Medulla oblongata (tissue), 1 donor: ENCODE measurements around the gene CDK8.
"Not testable (repeated sequence)": the region's sequence is repeated elsewhere in the genome, so short reads cannot be mapped to it uniquely, and the experiment has no call there.

Experiments used
- DNase-seq: peaks from one replicate; pipeline ENCODE4 v3.0.0-alpha.2; 2015; ENCODE audit errors: extremely low spot score

The CDK8 gene

GRCh38 chr13:26316095-26316494, 62.2 kb downstream of the CDK8 start:
- not testable (repeated sequence) for DNase-seq

DNA sequence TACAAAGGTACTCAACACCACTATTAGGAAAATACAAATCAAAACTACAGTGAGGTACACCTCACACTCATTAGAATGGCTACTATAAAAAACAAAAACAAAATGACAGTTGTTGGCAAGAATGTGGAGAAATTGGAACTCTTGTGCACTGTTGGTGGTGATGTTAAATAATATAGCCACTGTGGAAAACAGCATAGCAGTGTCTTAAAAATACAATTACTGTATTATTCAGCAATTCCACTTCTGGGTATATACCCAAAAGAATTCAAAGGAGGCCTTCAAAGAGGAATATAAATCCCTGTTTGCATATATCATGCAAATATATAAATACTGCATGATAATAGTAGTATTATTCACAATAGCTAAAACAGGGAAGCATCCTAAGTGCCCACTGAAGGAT, 66.8 kb downstream of the CDK8 start:
- no peak for DNase-seq

- DNase-seq, result no peak
Measured at GRCh38 chr13:26323127-26323526, 69.2 kb downstream of the CDK8 start.

DNA sequence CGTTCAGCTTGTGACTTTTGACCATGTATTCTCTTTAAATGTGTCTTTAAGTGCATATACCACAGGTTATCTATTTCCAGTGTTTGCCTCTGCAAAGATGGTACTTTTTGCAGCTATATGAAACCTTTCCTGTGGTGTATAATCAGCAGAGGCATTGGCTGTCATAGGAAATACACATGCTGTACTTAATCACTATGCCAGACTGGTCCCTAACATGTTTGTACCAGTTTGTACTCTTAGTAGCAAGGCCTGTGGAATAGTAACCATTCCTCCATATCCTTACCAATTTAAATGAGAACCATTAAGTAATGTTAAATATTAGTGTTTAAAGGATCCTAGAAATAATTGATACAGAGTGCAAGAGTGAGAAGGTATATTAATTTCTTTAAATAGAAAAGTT, 69.8 kb downstream of the CDK8 start:
- no peak for DNase-seq

DNA sequence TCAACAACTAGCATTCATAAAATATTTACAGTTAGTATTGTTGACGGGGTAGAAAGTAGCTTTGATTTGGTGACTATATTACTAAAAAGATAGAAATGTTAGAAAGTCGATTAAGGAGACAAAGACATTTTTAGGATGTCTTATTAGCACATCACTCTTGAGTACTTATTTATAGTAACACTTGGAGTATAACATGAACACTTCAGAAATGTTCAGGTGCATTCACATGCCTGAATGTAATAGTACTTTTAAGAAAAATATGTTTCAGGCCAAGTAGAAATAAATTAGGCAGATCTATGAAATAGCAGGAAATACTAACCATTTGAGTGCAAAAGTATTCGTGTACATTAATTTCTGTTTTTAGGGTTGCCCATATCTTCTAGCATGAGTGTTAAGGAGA, 70.4 kb downstream of the CDK8 start:
- DNase-seq, result no peak

DNA sequence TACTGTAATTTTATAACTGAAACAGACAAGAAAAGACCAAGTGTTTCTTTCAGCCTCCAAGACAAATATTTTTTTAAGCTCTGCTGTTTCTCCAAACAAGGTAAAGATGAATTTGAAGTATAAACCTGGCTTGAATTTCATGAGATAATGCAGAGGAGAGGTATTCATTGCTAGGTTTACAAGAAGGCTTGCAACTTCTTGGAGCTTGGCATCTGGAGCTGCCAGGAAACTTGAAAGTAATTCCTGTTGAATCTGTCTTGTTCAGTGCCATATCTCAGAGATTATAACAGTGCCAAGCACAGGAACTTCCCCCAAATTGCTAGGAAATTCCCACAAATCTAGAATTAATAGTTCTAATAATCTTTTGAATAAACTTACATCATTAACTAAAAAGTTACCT, 70.9 kb downstream of the CDK8 start:
- no peak for DNase-seq

- no peak for DNase-seq
Measured at GRCh38 chr13:26325876-26326275, 71.9 kb downstream of the CDK8 start.

GRCh38 chr13:26326562-26326961, 72.6 kb downstream of the CDK8 start:
- DNase-seq, result no peak

DNA sequence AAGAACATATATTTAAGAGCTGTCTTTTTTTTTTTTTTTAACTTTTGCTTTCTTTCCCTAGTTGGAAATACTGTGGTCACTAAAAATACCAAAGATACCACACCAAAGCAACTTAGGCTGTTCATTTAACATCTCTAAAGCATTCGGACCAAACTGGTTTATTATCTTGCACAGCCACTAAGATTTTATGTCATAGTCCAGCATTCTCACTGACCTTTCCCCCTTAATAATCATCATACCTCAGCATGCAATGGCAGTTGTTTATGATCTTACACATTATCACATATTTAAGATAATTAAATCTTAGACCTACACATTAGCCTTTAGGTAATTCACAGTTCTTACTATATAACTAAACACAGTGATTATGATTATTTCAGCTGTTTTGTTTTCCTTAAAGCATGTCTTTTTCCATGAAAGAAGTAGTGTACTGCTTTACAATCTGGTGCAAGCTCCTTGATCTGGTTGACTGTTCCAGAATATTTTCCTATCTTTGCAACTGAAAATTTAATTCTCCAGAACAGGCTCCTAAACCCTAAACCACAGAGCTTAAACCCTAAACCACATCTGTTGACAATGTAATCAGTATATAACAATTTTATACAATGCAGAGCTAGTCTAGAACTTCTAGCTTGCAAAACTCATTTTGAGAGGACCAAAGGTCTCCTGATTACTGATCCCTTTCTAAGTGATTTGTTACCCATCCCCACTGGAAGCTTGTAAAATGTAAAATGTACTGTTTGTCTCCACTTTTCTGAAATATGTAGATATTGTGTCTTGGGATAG, 74.2 kb downstream of the CDK8 start:
- DNase-seq, result no peak

- no peak for DNase-seq
Measured at GRCh38 chr13:26335158-26335557, 81.2 kb downstream of the CDK8 start.

DNA sequence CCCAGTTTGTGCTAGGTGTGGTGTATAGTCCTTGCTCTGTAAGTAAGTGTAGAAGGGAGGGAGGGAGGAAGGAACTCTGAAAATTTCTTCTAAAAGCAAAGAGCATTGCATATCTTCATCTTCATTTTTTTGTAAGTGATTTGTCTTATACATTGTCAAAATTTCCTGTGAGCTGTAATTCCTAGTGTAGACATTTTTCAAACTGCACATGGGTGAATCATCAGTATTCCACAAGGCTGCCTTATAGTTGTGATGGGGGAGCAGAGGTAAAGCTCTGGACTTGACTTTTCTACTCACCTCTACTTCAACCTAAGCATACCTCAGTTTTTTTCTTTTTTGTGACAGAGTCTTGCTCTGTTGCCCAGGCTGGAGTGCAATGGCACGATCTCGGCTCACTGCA, 86.9 kb downstream of the CDK8 start:
- no peak for DNase-seq

DNA sequence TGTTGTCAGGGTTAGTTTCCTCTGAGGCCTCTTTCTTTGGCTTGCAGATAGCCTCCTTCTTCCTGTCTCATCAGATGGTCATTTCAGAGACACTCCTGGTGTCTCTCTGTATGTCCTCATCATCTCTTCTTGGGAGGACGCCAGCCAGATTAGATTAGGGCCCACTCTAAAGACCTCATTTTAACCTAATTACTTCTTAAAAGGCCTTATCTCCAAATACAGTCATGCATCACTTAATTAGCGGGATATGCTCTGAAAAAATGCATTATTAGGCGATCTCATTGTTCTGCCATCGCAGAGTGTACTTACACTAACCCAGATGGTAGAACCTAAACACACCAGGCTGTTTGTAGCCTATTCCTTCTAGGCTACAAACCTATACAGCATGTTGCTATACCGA, 89.0 kb downstream of the CDK8 start:
- no peak for DNase-seq

DNA sequence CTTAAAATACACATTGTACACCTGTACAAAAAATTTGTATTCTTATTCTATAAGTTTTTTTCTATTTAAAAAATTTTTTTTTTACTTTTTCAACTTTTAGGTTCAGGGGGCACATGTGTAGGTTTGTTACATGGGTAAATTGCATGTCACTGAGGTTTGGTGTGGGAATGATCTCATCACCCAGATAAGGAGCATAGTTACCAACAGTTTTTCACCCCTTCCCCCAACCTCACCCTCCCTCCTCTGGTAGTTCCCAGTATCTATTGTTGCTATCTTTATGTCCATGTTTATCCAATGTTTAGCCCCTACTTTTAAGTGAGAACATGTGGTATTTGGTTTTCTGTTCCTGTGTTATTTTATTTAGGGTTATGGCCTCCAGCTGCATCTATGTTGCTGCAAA, 89.9 kb downstream of the CDK8 start:
- no peak for DNase-seq

DNA sequence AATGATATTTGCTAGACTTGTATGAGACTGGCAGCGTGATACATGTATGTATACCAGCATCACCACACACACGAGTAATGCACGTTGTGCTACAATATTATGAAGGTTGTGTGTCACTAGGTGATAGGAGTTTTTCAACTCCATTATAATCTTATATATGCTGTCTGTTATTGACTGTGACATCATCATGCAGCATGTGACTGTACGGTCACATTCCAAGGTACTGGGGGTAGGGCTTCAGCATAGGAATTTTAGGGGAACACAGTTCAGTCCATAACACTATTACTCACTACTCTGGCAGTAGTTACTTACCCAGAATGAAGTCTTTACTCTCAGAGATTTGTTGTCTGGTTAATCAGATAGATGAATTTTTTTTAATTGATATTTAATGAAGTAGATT, 91.1 kb downstream of the CDK8 start:
- DNase-seq, result no peak

DNA sequence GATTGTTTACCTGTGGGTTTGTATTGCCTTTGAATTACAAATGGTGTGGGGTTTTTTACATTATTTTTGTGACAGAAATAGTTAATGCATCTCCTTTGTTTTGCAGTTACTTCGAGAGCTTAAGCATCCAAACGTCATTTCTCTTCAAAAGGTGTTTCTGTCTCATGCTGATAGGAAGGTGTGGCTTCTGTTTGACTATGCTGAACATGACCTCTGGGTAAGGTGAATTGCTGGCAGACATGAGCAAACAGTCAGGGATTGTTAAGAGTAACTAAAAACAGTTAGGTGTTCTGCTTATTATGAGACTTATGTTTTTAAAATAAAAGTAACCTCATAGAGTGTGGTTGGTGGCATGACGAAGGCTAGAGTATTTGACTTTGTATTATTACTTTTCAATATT, 95.0 kb downstream of the CDK8 start:
- DNase-seq, result no peak

- no peak for DNase-seq
Measured at GRCh38 chr13:26362261-26362660, 108.3 kb downstream of the CDK8 start.

DNA sequence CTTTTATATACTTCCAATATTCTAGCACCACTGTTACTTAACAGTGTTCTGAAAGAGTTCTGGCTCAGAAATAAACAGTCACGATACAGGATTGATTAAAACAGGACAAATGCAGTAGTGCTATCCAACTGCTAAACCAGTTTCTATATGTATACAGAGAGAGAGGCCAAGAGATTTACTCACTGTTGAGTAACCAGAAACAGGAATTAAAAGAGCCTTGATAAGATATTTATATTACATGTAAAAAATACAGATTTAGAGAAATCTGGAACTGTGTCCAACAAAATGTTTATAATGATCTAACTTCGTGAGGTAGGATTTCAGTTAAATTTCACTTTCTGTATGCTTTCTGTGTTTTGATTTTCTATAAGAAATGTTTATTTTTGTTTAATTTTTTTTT, 116.6 kb downstream of the CDK8 start:
- no peak for DNase-seq

DNA sequence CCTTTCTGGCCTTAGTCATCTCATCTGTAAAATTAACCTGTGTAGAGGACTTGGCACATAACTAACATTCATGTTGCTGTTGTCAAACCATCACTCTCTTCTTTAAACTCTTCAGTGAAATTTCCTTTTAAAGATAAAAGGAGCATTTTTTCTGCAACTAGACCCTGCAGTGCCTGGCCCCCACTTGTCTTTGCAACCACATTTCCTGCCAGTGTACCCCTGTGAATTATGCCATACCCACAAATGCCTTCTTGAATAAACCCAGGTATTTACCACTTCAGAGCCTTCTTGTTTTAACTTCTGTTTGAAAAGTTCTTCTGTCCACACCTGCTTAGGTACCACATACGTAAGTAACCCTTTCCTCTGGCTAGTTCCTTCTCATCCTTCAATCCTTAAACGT, 118.8 kb downstream of the CDK8 start:
- DNase-seq, result no peak

DNA sequence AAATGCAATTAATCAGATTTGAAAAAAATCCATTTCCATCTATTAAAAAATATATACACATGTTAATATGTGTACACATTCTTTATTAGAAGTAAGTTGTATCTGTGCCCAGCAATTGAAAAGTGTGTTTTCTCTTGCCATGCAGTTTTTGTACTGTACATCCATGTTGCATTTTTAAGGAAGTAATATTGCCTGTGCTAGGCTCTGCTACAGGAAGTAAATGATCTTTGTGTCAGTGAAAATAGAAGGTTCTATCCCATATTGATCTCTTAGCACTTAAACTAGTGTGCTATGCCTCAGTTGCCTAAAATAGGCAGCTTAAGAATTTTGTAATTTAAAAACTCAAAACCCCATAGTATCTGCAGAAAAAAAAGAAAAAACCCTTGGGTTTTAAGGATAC, 122.5 kb downstream of the CDK8 start:
- DNase-seq, result no peak

GRCh38 chr13:26377038-26377437, 123.1 kb downstream of the CDK8 start:
- DNase-seq, result no peak

DNA sequence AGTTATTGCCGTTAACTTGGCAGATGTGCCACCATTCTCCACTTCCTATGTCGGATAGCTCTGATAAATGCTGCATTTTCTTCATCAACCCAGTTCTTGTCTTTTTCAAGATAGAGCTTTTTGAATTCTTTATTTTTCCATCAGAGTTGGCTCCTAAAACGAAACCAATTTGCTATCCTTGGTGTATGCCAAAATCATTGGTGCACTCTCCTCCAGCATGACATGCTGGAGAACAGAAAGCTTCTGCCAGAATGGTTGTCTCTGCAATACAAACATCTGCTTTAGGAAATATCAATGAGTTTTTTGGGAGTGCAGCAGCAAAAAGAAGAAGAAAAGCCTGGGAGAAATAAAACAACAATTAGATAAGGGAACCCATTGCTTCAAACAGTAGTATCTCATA, 124.2 kb downstream of the CDK8 start:
- DNase-seq, result no peak

DNA sequence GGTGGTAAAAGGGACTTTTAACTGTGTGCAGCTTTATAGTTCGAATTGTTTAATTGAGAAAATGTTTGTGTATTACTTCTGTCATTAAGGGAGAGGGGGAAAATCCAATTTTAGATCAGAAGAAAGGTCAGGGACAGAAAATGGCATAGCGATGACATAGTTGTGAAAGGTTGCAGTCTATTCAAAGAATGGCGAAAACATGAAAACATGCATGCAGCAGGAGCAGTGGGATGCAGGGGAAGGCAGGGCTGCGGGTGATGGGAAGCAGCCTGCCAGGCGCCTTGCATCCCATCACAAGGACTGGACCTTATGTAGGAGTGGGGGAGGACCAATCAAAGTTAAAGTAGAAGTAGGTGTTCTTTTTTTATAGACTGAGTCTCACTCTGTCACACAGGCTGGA, 125.9 kb downstream of the CDK8 start:
- DNase-seq, result no peak

DNA sequence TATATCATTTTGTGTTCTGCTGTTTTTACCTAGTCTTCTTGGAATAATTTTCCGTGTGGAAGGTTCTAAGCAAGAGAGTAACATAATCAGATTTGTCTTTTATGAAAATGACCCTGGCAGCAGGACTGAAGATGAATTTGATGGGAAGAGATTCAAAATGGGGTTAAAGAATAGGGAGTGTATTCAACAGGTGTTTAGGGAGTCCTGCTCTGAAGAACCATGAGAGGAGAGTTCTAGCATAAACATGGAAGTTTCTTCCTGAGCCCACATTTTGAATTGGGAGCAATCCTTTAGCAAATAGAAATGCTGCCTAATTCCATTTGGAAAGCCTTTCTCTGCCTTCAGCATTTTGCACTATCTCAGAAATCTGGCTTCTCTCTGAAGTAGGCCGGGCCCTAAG, 127.0 kb downstream of the CDK8 start:
- no peak for DNase-seq

DNA sequence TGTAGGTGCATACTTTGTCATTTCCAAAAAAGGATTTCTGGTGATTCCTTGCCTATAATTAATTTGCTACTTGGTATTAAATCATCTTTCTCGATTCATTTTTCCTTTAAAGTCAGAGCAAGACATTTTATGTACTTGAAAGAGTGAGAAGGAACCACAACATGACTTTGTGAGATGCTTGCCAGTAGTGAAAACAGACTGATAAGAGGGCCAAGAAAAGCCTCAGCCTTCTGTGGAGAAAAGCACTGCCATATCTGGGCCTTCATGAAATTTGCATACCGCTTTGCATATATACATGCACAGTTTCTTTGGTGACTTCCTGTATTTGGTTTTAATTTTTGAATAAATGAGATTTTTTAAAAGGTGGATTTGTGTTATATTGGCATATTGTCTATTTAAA, 128.4 kb downstream of the CDK8 start:
- no peak for DNase-seq
